Measurements from ENCODE around the gene ISL2.

Gene ISL2

GRCh38 chr15:76298986-76299385, 37.6 kb upstream of the ISL2 start (continued):
- TF ChIP-seq ZNF8 (CRISPR knock-in tag; IDR thresholded peaks at IDR 0.05) (no peak), CREB5 (CRISPR knock-in tag; IDR thresholded peaks at IDR 0.05; ENCODE audit: low read depth) (no peak), TCF4 (CRISPR knock-in tag; IDR thresholded peaks at IDR 0.05; ENCODE audit: borderline replicate concordance) (no peak)

GRCh38 chr15:76299786-76300185, 36.8 kb upstream of the ISL2 start:
- ATAC-seq, result no peak
- TF ChIP-seq TCF4 (CRISPR knock-in tag; IDR thresholded peaks at IDR 0.05; ENCODE audit: borderline replicate concordance) (no peak), TSHZ2 (CRISPR knock-in tag; IDR thresholded peaks at IDR 0.05) (no peak), PATZ1 (CRISPR knock-in tag; IDR thresholded peaks at IDR 0.05; ENCODE audit: borderline replicate concordance) (no peak), BACH2 (CRISPR knock-in tag; IDR thresholded peaks at IDR 0.05; ENCODE audit: borderline replicate concordance) (no peak), CSRNP3 (CRISPR knock-in tag; IDR thresholded peaks at IDR 0.05) (no peak), CSDC2 (CRISPR knock-in tag; IDR thresholded peaks at IDR 0.05) (no peak), GLIS3 (CRISPR knock-in tag; IDR thresholded peaks at IDR 0.05) (no peak), RARB (CRISPR knock-in tag; IDR thresholded peaks at IDR 0.05) (no peak), CREB5 (CRISPR knock-in tag; IDR thresholded peaks at IDR 0.05; ENCODE audit: low read depth) (no peak)

- no peak for ATAC-seq
- TF ChIP-seq TCF4 (CRISPR knock-in tag; IDR thresholded peaks at IDR 0.05; ENCODE audit: borderline replicate concordance) (no peak), ESRRG (CRISPR knock-in tag; IDR thresholded peaks at IDR 0.05) (no peak), ZNF70 (CRISPR knock-in tag; IDR thresholded peaks at IDR 0.05) (no peak), PATZ1 (CRISPR knock-in tag; IDR thresholded peaks at IDR 0.05; ENCODE audit: borderline replicate concordance) (no peak), ZC3H10 (CRISPR knock-in tag; IDR thresholded peaks at IDR 0.05) (no peak), BACH2 (CRISPR knock-in tag; IDR thresholded peaks at IDR 0.05; ENCODE audit: borderline replicate concordance) (no peak), ARNTL (CRISPR knock-in tag; IDR thresholded peaks at IDR 0.05; ENCODE audit: borderline replicate concordance, low read depth) (no peak), POU6F1 (CRISPR knock-in tag; IDR thresholded peaks at IDR 0.05; ENCODE audit: borderline replicate concordance, low read depth) (no peak), OSR1 (CRISPR knock-in tag; IDR thresholded peaks at IDR 0.05) (no peak), CSRNP3 (CRISPR knock-in tag; IDR thresholded peaks at IDR 0.05) (no peak), ZNF8 (CRISPR knock-in tag; IDR thresholded peaks at IDR 0.05) (no peak), TOX (CRISPR knock-in tag; IDR thresholded peaks at IDR 0.05; ENCODE audit: borderline replicate concordance) (no peak), ZFP30 (CRISPR knock-in tag; IDR thresholded peaks at IDR 0.05) (no peak), PPARA (CRISPR knock-in tag; IDR thresholded peaks at IDR 0.05; ENCODE audit: borderline replicate concordance) (no peak), TSHZ2 (CRISPR knock-in tag; IDR thresholded peaks at IDR 0.05) (no peak), GLIS3 (CRISPR knock-in tag; IDR thresholded peaks at IDR 0.05) (no peak)
Measured at GRCh38 chr15:76303909-76304308, 32.7 kb upstream of the ISL2 start.
